PC-3 (cell line): ENCODE results near the gene CLEC19A.

Experiments
- CTCF ChIP-seq: fragments of 300-600 bp; sonication (generic); conservative IDR thresholded peaks from 2 replicates; pipeline ENCODE4 v1.5.1; 2017; ENCODE audit warnings: antibody characterized with exemption, low read depth, mild to moderate bottlenecking, low read length
- EZH2 ChIP-seq: fragments of 300-600 bp; sonication (generic); IDR thresholded peaks from one replicate; pipeline ENCODE4 v1.6.1; 2017; ENCODE audit warnings: antibody characterized with exemption, mild to moderate bottlenecking, low read length; ENCODE audit not compliant: unreplicated experiment
- EZH2phosphoT487 ChIP-seq: fragments of 300-600 bp; sonication (generic); IDR thresholded peaks from 2 replicates; pipeline ENCODE4 v1.6.1; 2018; ENCODE audit warnings: mild to moderate bottlenecking, antibody characterized with exemption, low read length, borderline replicate concordance

- no peak for TF ChIP-seq CTCF
- TF ChIP-seq EZH2, result no peak
- TF ChIP-seq EZH2phosphoT487, result no peak
Observed at GRCh38 chr16:19295393-19295792, 9.9 kb downstream of the CLEC19A start.
